A673 (cell line): ENCODE results near the gene LSM14A. TPM values are rescaled to one million over a fixed set of nuclear protein-coding genes. Genes with fewer than 3 reads are reported as not detected.

Experiments used
- BruUV-seq: library from RNA; stranded (reverse); fragments of 400-500 nt; replicated peaks from 2 replicates; lab custom pipeline; 2021; lab: Mats Ljungman, UMichigan
- CTCF ChIA-PET: fragments of 300-600 bp; sonication (Branson Sonifier 250); formaldehyde crosslinking; loops from one replicate; lab custom pipeline; 2022; ENCODE audit warnings: antibody characterized with exemption; lab: Charles Lee
- POLR2A ChIA-PET: fragments of 300-600 bp; sonication (Branson Sonifier 250); formaldehyde crosslinking; loops from one replicate; lab custom pipeline; 2022; ENCODE audit warnings: antibody characterized with exemption; ENCODE audit not compliant: low non-redundant PET; lab: Charles Lee
- DNase-seq: peaks from one replicate; pipeline ENCODE4 v3.0.0-alpha.2; 2015; ENCODE audit warnings: low spot score
- H3K27ac ChIP-seq: fragments of 200-600 bp; sonication (generic); 2 replicates; pipeline ENCODE4 v1.5.1; 2016; ENCODE audit warnings: mixed run types, low read depth, mild to moderate bottlenecking, mixed read lengths, antibody characterized with exemption, low read length; ENCODE audit not compliant: poor library complexity, severe bottlenecking
- H3K27me3 ChIP-seq: fragments of 200-600 bp; sonication (generic); replicated peaks from 2 replicates; pipeline ENCODE4 v1.6.1; 2017; ENCODE audit warnings: mixed run types, low read depth, mild to moderate bottlenecking, mixed read lengths, antibody characterized with exemption, low read length; ENCODE audit not compliant: insufficient read depth, poor library complexity
- H3K36me3 ChIP-seq: fragments of 200-600 bp; sonication (generic); 2 replicates; pipeline ENCODE4 v1.6.1; 2016; ENCODE audit warnings: mixed run types, mild to moderate bottlenecking, mixed read lengths, antibody characterized with exemption, low read length; ENCODE audit not compliant: insufficient read depth, poor library complexity, severe bottlenecking
- H3K4me1 ChIP-seq: fragments of 200-600 bp; sonication (generic); 2 replicates; pipeline ENCODE4 v1.6.1; 2017; ENCODE audit warnings: mixed run types, mild to moderate bottlenecking, mixed read lengths, antibody characterized with exemption, low read length; ENCODE audit not compliant: insufficient read depth, poor library complexity, severe bottlenecking
- H3K4me3 ChIP-seq: fragments of 200-600 bp; sonication (generic); 2 replicates; pipeline ENCODE4 v1.5.1; 2016; ENCODE audit warnings: low read depth, mixed run types, mild to moderate bottlenecking, mixed read lengths, low read length; ENCODE audit not compliant: poor library complexity, severe bottlenecking
- H3K9me3 ChIP-seq: fragments of 200-600 bp; sonication (generic); 2 replicates; pipeline ENCODE4 v1.6.1; 2016; ENCODE audit warnings: mixed run types, low read depth, mild to moderate bottlenecking, mixed read lengths, antibody characterized with exemption, low read length; ENCODE audit not compliant: poor library complexity, severe bottlenecking
- EZH2 ChIP-seq: fragments of 200-600 bp; sonication (generic); IDR thresholded peaks from 2 replicates; pipeline ENCODE4 v1.6.1; 2017; ENCODE audit warnings: borderline replicate concordance, low read depth, mild to moderate bottlenecking, mixed read lengths, antibody characterized with exemption, low read length; ENCODE audit not compliant: poor library complexity, severe bottlenecking
- intact Hi-C: fragments of 100-400 bp; cut with micrococcal nuclease; formaldehyde crosslinking; loops from one replicate; pipeline ENCODE4 v1.10.0; 2022; ENCODE audit not compliant: unreplicated experiment
- total RNA-seq: library from RNA; stranded (reverse); gene quantifications from 2 replicates; pipeline ENCODE4 v1.2.3, GENCODE V29; 2021
- TF ChIP-seq, protein P1 (sequence below): fragments of 300-800, 200-600 bp; sonication (generic); conservative IDR thresholded peaks from 2 replicates; pipeline ENCODE4 v1.5.1; 2017; ENCODE audit warnings: low read depth, mild to moderate bottlenecking, antibody characterized with exemption, low read length, moderate library complexity, mixed read lengths

The LSM14A gene
- total RNA-seq, 1 experiment from 2014 or later: 137 TPM

DNA sequence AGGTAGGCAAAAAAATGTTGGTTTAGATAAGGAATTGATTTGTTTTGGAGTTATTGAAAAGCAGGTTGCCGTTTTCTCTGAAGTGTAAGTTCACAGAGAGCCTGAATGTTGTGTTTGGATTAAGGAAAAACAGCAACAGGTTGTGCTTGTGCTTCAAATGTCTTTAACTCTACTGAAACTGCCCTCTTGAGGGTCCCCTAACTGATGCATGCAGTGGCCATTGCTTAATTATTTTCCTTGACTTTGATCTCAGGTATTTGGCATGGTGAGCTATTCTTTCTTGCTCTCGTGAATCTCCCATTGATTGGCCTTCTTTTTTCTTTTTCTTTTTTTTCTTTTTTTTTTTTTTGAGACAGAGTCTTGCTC lies 85.2 kb downstream of the LSM14A start:
- peaks cover 38% of the 10 kb centered on the region for H3K4me1 ChIP-seq
- POLR2A ChIA-PET: interaction anchor here (0.5 kb wide), 1 partner anchor 44 kb away, joined by 28 read pairs; no protein-coding TSS in a partner anchor

DNA sequence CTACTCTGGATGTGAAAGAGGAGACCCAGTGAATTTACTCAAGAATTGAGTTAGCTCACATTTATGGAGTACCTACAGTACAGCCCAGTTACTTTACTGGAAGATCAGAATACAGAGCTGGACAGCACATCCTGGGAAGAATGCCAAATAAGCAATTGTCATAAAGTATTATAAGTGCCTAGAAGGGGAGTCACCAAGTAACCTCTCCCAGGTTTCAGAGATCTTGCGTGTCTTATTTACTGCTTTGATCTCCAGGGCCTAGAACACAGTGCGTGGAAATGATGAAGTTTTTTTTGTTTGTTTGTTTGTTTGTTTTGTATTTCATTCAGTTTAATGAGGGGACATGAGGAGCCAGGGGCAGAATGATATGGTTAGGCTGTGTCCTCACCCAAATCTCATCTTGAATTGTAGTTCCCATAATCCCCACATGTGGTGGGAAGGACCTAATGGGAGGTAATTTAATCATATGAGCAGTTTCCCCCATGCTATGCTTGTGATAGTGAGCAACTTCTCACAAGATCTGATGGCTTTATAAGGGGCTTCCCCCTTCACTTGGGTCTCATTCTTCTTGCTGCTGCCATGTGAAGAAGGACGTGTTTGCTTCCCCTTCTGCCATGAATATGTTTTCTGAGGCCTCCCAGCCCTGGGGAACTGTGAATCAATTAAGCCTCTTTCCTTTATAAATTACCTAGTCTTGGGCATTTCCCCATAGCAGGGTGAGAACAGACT lies 87.2 kb downstream of the LSM14A start:
- CTCF ChIA-PET: no interaction called here
- H3K4me1 ChIP-seq: peaks cover 38% of the 10 kb centered on the region
- DNase-seq: no peak
- H3K9me3 ChIP-seq: no peaks in the 10 kb centered on the region
- H3K36me3 ChIP-seq: no peaks in the 10 kb centered on the region
- BruUV-seq: no TSS peak
- intact Hi-C loops: loop anchor here (5.0 kb wide), 1 partner anchor 78 kb away; no protein-coding TSS in a partner anchor
- H3K27ac ChIP-seq: no peak overlapping the region
- TF ChIP-seq, protein P1, sequence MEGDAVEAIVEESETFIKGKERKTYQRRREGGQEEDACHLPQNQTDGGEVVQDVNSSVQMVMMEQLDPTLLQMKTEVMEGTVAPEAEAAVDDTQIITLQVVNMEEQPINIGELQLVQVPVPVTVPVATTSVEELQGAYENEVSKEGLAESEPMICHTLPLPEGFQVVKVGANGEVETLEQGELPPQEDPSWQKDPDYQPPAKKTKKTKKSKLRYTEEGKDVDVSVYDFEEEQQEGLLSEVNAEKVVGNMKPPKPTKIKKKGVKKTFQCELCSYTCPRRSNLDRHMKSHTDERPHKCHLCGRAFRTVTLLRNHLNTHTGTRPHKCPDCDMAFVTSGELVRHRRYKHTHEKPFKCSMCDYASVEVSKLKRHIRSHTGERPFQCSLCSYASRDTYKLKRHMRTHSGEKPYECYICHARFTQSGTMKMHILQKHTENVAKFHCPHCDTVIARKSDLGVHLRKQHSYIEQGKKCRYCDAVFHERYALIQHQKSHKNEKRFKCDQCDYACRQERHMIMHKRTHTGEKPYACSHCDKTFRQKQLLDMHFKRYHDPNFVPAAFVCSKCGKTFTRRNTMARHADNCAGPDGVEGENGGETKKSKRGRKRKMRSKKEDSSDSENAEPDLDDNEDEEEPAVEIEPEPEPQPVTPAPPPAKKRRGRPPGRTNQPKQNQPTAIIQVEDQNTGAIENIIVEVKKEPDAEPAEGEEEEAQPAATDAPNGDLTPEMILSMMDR: no peak
- no peak for TF ChIP-seq EZH2
- no peak overlapping the region for H3K4me3 ChIP-seq
- no peaks in the 10 kb centered on the region for H3K27me3 ChIP-seq
- POLR2A ChIA-PET: no interaction called here

More for the DNA sequence above, 85.2 kb downstream of the LSM14A start:
- intact Hi-C loops: loop anchor here (5.0 kb wide), 1 partner anchor 80 kb away; no protein-coding TSS in a partner anchor
- no peak overlapping the region for H3K4me3 ChIP-seq
- no peak for DNase-seq
- no peak overlapping the region for H3K27ac ChIP-seq
- no peaks in the 10 kb centered on the region for H3K36me3 ChIP-seq
- no peaks in the 10 kb centered on the region for H3K27me3 ChIP-seq
- no peak for TF ChIP-seq EZH2
- BruUV-seq: no TSS peak
- CTCF ChIA-PET: interaction anchor here (0.6 kb wide), 1 partner anchor 55 kb away, joined by 3 read pairs; no protein-coding TSS in a partner anchor
- H3K9me3 ChIP-seq: no peaks in the 10 kb centered on the region

DNA sequence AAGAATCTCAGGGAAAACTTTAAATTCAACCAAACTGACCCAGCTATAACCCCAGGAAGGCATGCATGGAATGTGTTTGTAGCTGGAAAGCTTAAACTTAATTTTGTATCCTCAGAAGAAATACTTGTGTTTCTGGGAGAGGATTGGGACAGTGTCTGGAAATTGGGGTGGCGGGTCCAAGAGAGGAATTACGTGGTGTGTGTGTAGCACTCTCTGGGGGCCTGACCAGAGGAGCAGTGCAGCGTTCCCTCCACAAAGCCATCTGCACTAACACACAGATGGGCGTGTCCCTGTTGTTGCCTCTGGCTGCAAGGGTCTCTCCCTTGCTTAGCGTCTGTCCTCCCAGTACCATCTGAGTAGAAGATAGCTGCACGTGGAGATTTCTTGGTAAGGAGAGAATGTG lies 88.5 kb downstream of the LSM14A start:
- intact Hi-C loops: no loop called here
- Histone ChIP-seq H3K27me3 (no peaks in the 10 kb centered on the region), H3K36me3 (no peaks in the 10 kb centered on the region), H3K4me3 (no peak overlapping the region), H3K9me3 (no peaks in the 10 kb centered on the region), H3K4me1 (peaks cover 42% of the 10 kb centered on the region), H3K27ac (no peak overlapping the region)
- CTCF ChIA-PET: no interaction called here
- POLR2A ChIA-PET: no interaction called here
- no peak for TF ChIP-seq EZH2
- TF ChIP-seq, protein P1: no peak
- DNase-seq: no peak
- BruUV-seq: no TSS peak
